Mesothelial cell of epicardium (in vitro differentiated cells): ENCODE measurements around the gene MAP3K5. TPM values are rescaled to one million over a fixed set of nuclear protein-coding genes. Genes with fewer than 3 reads are reported as not detected.
"Not testable (repeated sequence)": the region's sequence is repeated elsewhere in the genome, so short reads cannot be mapped to it uniquely, and the experiment has no call there.

Experiments
- DNase-seq, 2 experiments: peaks; one replicate each; pipeline ENCODE4 v3.0.0; 2021; ENCODE audit warnings: low spot score in 2 of 2; ENCODE audit not compliant: unreplicated experiment in 2 of 2
- H3K27ac Mint-ChIP-seq: 2 replicates; pipeline ENCODE4 v1.8.0; 2021; ENCODE audit warnings: mixed read lengths
- H3K27me3 Mint-ChIP-seq: 2 replicates; pipeline ENCODE4 v1.8.0; 2021; ENCODE audit warnings: low read depth, mixed read lengths
- H3K36me3 Mint-ChIP-seq: 2 replicates; pipeline ENCODE4 v1.8.0; 2021; ENCODE audit warnings: mixed read lengths
- H3K4me1 Mint-ChIP-seq: 2 replicates; pipeline ENCODE4 v1.8.0; 2021; ENCODE audit warnings: mixed read lengths
- H3K4me3 Mint-ChIP-seq: 2 replicates; pipeline ENCODE4 v1.8.0; 2021; ENCODE audit warnings: mild to moderate bottlenecking, moderate library complexity, mixed read lengths
- H3K9me3 Mint-ChIP-seq: 2 replicates; pipeline ENCODE4 v1.8.0; 2021; ENCODE audit warnings: mixed read lengths
- total RNA-seq: library from RNA; stranded (reverse); gene quantifications from 3 replicates; pipeline ENCODE4 v1.2.1, GENCODE V29; 2021
- TF ChIP-seq, protein P1 (sequence below): fragments of 200-600 bp; sonication (generic); IDR thresholded peaks from one replicate; pipeline ENCODE4 v1.5.0; 2021; ENCODE audit warnings: antibody characterized with exemption; ENCODE audit not compliant: unreplicated experiment

The MAP3K5 gene
- total RNA-seq, 1 donor from 2014 or later = 8.9 TPM

DNA sequence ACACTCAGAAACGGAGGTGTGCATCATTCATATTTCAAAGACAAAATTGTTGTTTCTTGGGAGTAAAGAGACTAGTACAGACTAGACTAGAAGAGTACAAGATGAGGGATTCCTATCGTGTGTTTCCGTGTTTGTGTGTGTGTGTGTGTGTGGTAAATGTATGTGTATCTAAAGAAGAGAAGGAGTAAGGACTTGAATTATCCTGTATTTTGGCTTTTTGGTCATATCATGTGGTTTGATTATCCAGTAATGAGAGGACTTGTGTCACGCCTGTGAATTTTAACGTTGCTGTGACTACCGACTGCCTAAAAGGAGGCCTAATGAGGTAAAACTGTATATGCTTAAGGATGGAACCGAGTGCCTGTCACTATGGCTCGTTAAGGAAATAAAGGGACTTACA, 197.6 kb downstream of the MAP3K5 start:
- no peak overlapping the region for H3K4me3 Mint-ChIP-seq
- H3K36me3 Mint-ChIP-seq = peaks cover 12% of the 10 kb centered on the region
- no peak overlapping the region for H3K27ac Mint-ChIP-seq
- H3K9me3 Mint-ChIP-seq = peaks cover 5% of the 10 kb centered on the region
- no peak for DNase-seq
- no peaks in the 10 kb centered on the region for H3K27me3 Mint-ChIP-seq
- peaks cover 4% of the 10 kb centered on the region for H3K4me1 Mint-ChIP-seq
- TF ChIP-seq, protein P1, sequence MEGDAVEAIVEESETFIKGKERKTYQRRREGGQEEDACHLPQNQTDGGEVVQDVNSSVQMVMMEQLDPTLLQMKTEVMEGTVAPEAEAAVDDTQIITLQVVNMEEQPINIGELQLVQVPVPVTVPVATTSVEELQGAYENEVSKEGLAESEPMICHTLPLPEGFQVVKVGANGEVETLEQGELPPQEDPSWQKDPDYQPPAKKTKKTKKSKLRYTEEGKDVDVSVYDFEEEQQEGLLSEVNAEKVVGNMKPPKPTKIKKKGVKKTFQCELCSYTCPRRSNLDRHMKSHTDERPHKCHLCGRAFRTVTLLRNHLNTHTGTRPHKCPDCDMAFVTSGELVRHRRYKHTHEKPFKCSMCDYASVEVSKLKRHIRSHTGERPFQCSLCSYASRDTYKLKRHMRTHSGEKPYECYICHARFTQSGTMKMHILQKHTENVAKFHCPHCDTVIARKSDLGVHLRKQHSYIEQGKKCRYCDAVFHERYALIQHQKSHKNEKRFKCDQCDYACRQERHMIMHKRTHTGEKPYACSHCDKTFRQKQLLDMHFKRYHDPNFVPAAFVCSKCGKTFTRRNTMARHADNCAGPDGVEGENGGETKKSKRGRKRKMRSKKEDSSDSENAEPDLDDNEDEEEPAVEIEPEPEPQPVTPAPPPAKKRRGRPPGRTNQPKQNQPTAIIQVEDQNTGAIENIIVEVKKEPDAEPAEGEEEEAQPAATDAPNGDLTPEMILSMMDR = no peak

DNA sequence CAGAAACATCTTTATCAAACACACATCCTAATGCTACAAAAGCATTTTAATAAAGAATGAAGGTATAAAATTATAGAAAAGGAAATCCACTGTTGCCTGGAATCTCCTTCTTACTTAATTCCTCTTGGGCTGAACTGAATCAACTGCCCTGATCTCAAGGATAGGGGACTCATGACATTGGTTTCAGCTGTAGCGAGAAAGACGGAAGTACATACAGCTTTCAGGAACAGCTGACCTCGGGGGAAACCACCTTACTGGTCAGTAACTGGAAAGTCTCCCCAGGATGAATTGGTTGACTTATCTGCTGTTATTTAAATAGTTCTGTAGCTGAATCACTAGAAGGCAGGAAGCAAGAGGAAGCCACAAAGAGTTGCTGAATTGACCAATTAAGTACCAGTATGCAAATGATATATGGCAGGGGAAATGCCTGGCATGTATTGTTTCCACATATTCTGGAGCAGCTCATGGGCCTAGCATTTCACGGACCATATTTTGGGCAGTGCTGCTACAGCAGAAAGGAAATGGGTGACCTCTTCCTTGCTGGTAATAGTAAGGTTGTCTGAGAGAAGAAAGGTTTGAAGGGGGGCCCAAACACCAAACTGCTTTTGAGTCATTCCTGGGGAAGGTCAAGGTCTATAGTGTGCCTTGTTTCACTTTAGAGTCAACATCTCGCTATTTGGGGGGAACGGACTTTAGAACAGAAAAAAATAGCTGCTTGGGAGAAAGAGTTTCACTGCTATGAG, 198.4 kb downstream of the MAP3K5 start:
- H3K9me3 Mint-ChIP-seq = peaks cover 5% of the 10 kb centered on the region
- H3K27ac Mint-ChIP-seq = no peak overlapping the region
- no peaks in the 10 kb centered on the region for H3K27me3 Mint-ChIP-seq
- H3K4me1 Mint-ChIP-seq = no peaks in the 10 kb centered on the region
- H3K36me3 Mint-ChIP-seq = peaks cover 19% of the 10 kb centered on the region
- DNase-seq = no peak
- TF ChIP-seq, protein P1 = no peak
- no peak overlapping the region for H3K4me3 Mint-ChIP-seq

DNA sequence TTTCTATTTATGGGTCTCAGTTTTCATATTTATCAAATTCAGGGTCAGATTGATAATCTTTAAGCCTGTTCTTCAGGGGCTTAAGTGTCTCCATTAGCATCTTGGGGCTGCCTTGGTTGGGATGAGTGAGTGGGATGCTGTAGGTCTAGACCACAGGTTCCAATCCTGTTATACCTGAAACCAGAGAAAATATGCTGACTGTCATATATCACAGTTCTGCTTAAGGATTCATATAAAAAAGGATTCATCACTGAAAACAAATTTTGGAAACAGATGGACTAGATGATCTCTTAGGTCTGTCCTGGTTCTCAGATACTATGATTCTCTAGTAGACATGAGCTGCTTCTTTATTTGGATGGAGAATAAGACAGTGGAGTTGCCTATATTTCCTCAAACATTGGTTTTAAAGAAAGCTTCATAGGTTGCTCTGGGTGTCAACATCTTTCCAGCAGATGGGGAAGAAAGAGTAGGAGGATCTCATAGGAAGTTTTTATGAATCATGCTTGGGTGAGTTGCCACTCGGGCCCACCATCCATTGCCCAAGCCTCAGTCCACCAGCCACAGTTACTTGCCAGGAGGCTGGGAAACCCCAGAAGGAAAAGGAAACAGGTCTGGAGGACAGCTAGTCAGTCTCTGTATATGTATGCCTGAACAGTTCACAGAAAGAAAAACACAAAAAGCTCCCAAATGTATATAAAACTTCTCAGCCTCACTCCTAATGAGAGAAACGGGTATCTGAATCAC, 199.2 kb downstream of the MAP3K5 start:
- Mint-ChIP-seq H3K36me3 (peaks cover 23% of the 10 kb centered on the region), H3K9me3 (peaks cover 5% of the 10 kb centered on the region), H3K27ac (no peak overlapping the region), H3K4me1 (no peaks in the 10 kb centered on the region), H3K27me3 (no peaks in the 10 kb centered on the region), H3K4me3 (no peak overlapping the region)
- no peak for DNase-seq
- TF ChIP-seq, protein P1 = no peak

DNA sequence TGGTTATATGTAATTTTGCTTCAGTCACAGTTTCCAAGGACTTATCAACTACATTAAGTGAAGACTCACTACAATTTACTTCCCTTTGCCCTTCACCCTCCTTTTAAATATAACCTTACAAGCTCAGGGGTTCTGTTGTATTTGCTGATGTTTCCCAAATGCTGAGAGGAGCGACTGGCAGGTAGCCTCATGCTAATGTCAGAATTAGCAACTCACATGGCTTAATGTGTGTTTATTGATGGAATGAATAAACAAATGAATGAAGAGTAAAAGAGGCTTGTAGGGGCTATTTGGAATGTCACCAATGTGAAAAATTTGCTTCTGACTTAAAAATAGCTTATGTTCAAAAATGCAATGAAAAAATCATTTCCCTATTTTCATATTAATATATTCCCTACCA, 200.7 kb downstream of the MAP3K5 start:
- TF ChIP-seq, protein P1 = no peak
- Mint-ChIP-seq H3K4me1 (no peaks in the 10 kb centered on the region), H3K4me3 (no peak overlapping the region), H3K9me3 (peaks cover 5% of the 10 kb centered on the region), H3K36me3 (peaks cover 23% of the 10 kb centered on the region), H3K27me3 (no peaks in the 10 kb centered on the region), H3K27ac (no peak overlapping the region)
- DNase-seq = no peak

DNA sequence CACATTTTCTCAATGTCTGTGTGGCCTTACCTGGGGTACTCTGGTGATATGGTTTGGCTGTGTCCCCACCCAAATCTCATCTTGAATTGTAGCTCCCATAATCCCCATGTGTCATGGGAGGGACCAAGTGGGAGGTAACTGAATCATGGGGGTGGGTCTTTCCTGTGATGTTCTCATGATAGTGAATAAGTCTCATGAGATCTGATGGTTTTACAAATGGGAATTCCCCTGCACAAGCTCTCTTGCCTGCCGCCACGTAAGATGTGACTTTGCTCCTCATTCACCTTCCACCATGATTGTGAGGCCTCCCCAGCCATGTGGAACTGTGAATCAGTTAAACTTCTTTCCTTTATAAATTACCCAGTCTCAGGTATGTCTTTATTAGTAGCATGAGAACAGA, 201.4 kb downstream of the MAP3K5 start:
- DNase-seq, H3K27ac Mint-ChIP-seq, H3K27me3 Mint-ChIP-seq, H3K9me3 Mint-ChIP-seq, H3K4me3 Mint-ChIP-seq, H3K4me1 Mint-ChIP-seq: not testable (repeated sequence)
- H3K36me3 Mint-ChIP-seq = peaks cover 23% of the 10 kb centered on the region

DNA sequence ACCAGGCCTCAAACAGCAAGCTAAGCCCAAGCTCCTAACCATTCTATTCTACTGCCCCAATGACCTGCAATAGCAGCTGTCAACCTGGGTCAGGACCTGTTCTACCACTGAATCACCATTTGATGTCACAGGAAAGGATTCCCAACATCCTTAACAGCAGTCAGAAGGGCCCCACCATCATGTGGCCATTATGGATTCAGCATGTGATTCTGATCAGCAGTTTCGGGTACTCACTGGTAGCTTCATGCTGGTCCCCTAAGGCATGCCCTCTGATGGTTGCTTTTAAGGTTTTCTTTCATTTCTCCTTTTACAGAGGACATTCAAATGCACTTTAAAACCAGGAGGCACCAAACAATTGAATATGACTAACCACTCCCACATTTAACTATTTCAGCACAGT, 204.8 kb downstream of the MAP3K5 start:
- no peak overlapping the region for H3K4me3 Mint-ChIP-seq
- no peak overlapping the region for H3K27ac Mint-ChIP-seq
- no peaks in the 10 kb centered on the region for H3K4me1 Mint-ChIP-seq
- TF ChIP-seq, protein P1 = no peak
- no peaks in the 10 kb centered on the region for H3K27me3 Mint-ChIP-seq
- peaks cover 11% of the 10 kb centered on the region for H3K9me3 Mint-ChIP-seq
- peaks cover 31% of the 10 kb centered on the region for H3K36me3 Mint-ChIP-seq
- DNase-seq = no peak
